ENCODE data around the gene NCOA7.

Gene NCOA7

GRCh38 chr6:125943528-125944433 is 153.0 kb downstream of the NCOA7 start:
- no peak for TF ChIP-seq CTCF (IDR thresholded peaks at IDR 0.05)

- TF ChIP-seq CTCF (IDR thresholded peaks at IDR 0.05), result no peak
These were observed 153.7 kb downstream of the NCOA7 start for GRCh38 chr6:125944434-125944816.

- no peak for TF ChIP-seq CTCF (IDR thresholded peaks at IDR 0.05)
These were observed 154.1 kb downstream of the NCOA7 start for GRCh38 chr6:125944896-125945295.

- no peak for TF ChIP-seq CTCF (IDR thresholded peaks at IDR 0.05)
These were observed 154.8 kb downstream of the NCOA7 start for GRCh38 chr6:125945378-125946141.

GRCh38 chr6:125947615-125948014 is 156.9 kb downstream of the NCOA7 start:
- no peak for TF ChIP-seq CTCF (IDR thresholded peaks at IDR 0.05)

- no peak for TF ChIP-seq CTCF (IDR thresholded peaks at IDR 0.05)
These were observed 157.7 kb downstream of the NCOA7 start for GRCh38 chr6:125948455-125948854.

GRCh38 chr6:125949069-125949468 is 158.3 kb downstream of the NCOA7 start:
- TF ChIP-seq CTCF (IDR thresholded peaks at IDR 0.05), result no peak
